GM18508 (cell line): ENCODE data around the gene PPM1H.
"Not testable (repeated sequence)": the region's sequence is repeated elsewhere in the genome, so short reads cannot be mapped to it uniquely, and the experiment has no call there.

Experiments used
- ATAC-seq: cut with Tn5 transposase; IDR thresholded peaks from one replicate; pipeline ENCODE4 v1.9.1; 2021; ENCODE audit warnings: moderate number of reproducible peaks; ENCODE audit not compliant: insufficient read depth, unreplicated experiment

Gene PPM1H

DNA sequence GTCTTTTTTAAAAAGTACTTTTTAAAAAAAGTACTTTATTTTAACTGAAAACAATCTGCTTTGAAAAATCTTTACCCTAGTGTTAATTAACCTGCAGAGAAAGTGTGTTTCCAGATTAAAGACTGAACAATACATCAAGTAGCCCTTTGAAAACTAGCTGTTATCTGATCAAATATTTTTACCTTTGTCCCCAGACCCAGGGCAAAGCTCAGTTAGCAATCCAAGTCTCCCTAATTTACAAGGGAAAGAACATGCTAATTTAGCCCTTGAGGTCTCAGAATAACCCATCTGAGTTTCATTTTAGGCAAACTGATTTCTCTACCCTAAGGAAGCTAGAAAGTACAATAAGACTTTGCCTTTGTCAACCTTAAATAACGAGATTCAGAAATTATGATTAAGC is 91.2 kb downstream of the PPM1H start:
- ATAC-seq: no peak

DNA sequence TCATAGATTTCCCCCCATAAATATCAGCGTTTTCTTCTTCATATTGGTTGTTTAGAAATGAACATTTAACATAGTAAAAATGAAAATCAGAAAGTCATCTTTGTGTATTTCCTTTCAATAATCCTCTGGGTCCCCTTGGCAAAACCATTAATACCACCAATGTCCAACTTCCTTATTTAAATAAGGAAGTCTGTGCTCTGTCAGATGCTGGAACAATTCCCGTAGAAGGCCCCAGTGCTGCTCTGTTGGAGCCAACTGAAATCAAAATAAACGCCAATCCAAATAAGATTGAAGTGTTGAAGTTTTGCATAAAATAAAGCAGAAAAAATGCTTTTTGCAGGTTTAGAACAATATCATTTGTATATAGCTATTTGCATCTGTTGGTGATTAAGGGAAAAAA is 93.1 kb downstream of the PPM1H start:
- no peak for ATAC-seq

DNA sequence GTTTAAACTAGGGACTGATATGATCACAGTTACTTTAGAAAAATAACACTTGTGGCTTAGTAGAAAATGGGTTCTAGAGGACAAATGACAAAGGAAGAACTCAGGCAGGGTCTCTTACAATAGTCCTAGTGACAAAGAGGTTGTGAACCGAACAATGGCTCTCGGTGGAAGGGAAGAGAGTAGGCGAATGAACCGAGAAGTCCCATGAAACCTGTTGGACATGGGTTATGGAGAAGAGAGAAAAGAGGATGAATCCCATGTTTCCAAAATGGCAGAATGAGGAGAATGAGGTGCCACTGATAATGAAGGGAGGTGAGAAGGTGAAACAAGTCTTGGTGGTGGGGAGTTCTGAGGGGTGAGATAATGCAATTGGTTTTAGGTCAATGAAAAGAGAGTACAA is 94.1 kb downstream of the PPM1H start:
- no peak for ATAC-seq

DNA sequence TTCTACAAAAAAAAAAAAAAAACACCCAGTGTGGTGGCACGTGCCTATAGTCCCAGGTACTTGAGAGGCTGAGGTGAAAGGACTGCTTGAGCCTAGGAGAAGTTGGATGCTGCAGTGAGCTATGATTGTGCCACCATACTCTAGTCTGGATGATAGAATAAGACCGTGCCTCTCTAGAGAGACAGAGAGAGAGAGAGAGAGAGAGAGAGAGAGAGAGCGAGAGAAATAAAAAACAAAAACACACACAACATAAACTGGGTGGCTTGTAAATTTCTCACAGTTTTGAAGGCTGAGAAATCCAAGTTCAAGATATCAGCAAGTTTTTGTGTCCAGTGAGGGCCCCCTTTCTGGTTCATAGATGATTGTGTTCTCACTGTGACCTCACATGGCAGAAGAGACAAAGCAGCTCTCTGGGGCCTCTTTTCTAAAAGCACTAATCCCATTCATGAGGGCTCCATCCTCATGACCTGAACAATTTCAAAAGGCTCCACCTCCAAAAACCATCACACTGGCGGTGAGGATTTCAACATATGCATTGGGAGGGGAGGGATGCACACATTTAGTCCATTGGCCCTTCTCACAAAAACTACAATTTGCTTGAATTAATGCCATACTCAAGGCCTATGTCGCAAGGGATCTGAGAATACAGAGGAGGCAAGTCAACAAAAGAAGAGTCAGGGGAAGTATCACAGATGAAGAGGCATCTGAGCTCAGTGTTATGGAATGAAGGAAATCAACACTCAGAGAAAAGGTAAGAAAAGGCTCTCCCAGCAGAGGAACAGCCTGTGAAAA is 94.9 kb downstream of the PPM1H start:
- ATAC-seq: no peak

DNA sequence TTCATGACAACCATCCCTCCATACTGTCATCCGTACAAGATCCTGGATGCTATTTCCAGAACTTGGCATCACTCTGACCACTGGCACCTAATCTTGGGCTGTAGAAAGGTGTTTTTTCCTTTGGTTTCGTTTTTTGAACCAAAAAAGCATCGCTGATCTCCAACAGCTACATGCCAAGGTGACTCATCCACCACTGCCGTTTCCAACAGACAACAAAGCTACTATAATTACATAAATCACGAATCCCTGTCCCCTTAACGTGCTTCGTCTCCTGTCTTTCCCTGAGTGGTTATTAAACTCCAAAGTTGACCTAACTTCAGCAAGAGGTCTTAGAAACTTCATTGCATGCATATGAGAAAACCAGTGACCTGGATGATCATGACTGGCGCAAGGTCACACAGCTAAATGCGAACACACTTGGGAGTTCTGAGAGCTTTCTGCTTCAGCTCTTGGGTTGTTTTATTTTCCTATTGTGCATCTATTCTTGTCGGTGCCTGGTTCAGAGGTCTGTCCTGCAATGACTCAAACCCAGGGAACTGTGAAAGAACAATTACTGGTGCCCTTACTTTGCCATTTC is 99.9 kb downstream of the PPM1H start:
- peak; percentile 61 for ATAC-seq

DNA sequence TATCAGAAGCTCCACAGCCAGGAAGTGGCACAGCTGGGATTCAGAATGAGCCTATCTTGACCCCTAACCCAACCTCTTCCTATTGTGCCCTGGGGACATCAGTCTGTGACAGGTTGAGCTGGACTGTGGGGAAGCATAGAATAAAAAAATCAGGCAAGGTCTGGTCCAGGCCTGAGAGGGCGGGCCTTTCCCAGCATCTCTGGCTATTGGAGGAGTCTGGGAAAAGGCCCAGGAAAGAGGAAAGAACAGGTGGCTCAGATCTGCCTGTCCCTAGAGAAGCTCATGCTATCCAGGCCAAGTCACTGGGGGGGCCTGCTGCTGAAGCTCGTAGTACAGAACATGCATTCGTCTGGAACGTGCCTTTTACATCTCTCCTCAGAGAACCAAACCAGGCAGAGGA is 100.5 kb downstream of the PPM1H start:
- no peak for ATAC-seq

DNA sequence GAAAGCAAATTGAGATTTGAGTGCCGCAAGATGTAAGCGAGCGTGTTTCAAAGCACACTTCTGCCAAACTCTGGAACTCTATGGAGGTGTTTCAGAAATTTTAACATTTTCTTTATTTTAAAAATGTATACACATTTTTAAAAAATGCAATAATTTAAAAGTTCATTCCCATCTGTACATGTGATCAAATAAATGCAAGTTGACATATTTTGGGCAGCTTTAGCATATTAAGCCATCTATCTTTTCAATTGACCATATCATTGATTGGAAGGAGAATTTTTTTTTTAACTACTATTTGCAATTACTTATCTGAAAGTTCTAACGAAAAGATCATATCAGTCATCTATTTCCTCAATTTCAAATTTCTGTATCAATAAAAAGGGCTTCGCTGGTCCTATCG is 101.3 kb downstream of the PPM1H start:
- no peak for ATAC-seq

DNA sequence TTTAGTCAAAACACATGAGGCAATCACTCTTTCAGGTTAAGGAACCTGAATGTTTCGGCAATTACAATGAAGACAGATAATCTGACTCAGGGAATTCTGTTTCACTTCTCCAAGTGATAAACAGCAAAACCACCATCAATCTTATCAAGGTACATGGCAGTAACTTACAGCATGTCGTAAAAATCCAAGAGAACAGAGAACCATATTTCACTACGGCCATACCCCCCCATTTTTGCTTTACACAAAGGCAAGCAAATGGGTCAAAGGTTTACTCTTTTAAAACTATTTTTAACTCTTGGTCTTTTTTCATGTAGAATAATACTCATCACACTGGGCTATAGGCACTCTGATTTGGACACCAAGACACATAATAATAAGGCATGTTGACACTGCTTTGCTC is 102.4 kb downstream of the PPM1H start:
- no peak for ATAC-seq

DNA sequence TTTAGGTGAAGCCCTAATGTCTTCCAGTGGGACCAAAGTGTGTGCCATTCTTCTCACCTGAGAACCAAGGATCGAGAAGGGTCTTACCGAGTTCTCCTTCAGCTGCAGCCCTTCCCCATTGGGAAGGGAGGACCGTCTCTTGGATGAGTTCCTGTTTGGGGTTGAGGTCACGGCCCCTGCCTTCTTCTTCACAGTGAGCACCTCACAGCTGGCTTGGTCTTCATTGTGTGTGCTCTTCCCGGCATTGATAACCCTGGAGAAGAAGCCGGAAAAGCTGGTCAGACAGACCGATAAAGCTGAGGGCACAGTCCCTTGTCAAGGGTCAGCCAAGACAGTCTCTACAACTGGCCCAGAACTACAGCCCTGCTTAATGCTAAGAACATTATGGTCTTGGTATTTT is 102.9 kb downstream of the PPM1H start:
- no peak for ATAC-seq

DNA sequence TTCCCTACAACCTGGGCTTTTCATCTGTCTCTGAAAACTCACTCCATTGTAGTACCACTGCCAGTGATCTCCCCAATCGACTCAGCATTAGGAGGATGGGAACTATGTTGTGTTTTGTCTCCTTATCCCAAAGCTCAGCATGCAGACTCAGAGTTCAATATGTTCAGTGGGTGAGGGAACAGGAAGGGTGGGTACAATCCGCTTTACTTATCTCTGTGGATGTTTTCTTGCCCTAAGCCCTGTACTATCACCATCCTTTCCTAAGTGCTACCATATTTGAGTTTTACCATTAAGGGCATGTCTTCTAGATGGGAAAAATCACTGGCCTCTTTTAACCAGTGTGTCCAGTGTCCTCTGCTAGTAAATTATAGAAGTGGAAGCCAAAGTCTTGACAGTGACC is 107.1 kb downstream of the PPM1H start:
- no peak for ATAC-seq

DNA sequence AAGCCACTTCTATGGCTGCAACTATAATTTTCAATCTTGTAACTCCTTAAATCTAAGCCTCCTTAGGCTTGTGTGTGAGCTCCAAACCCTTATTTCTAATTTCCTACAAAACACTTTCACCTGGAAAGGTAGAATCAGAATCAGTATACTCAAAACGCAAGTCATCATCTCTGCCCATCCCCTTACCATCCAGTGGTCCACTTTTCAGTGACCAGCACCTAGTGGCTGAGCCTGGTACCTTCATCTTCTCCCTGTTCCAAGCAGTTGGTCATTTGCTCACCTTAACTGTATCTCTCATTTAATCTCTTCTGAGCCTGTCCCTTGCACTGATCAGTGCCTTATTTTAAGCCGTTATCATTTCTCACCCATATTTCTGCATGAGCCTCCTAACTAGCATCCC is 107.9 kb downstream of the PPM1H start:
- no peak for ATAC-seq

DNA sequence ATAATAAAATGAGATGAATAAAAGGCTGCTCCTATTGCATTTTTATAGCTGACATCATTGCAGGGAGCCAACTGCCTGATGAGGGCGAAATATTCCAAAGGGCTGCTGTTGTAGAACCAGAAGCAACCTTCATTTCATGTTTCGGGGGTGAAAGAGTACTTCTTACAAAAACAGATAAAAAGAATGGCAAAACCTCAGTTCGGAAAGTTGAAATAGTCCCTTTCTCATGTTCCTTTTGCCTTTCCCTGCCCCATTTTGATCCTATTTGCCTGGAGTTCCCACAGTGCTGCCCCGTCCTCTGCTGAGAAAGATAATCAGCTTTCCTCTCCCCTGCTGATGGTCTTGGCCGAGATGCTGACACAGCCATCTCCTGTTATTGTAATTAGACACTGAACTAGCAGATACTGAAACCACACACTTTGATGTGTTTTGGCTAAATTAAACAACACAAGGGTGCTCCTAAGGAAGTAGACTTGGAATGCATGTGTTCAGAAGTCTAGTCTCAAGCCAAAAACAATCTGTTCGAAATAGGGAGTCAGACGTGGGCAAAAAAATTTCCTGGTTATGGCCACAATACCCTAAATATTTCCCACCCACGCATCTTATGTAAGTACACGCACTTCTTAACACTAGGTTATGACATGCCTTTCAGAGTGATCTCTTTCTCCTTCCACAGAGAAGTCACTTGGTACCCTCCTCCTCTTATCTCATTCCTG is 117.2 kb downstream of the PPM1H start:
- no peak for ATAC-seq

DNA sequence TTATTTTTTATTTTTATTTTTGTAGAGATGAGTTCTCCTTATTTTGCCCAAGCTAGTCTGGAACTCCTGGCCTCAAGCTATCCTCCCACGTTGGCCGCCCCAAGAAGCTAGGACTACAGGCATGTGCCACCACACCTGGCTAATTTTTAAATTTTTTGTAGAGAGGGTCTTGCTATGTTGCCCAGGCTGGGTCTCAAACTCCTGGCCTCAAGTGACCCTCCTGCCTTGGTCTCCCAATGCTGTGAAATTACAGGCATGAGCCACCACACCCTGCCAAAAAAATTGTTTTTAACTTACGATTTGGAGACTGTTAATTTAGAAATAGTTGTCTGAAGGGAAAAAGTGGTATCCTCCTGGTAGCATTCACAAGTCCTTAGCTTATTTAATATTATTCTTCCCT is 120.7 kb downstream of the PPM1H start:
- no peak for ATAC-seq

DNA sequence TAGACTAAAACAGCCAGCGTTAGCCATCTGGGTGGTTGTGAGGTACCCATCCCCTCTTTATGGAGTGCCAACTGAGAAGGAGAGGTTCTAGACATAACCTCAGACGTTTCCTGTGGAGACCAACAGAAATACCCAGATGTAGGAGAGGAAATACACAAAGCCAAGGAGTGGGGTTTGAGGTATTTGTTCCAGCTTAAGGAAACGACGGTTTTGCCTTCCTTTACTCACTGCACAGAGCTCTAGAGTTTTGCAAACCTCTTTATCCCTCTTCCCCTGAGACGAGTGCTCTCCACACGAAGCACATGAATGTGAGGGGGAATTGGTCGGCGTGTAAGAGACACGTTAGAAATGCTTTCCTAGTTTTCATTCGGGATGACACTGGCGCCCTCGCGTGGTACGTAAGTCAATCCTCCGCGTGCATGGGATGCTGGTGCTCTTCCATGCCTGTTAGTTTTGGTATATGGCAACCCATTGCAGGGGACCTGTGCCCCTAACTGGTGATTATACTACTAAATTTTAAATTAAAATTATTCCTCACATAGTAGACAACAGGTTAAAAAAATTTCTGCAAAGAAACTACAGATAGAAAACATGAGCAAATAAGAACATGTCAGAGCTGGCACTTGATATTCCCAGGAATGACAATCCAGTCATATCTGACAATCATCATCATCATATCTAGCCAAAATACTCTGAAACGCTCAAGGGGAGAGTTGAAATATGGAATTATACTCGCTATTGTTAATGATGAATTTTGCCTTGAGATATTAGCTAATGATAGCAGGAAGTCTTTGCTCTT is 121.7 kb downstream of the PPM1H start:
- ATAC-seq: peak; percentile 41

DNA sequence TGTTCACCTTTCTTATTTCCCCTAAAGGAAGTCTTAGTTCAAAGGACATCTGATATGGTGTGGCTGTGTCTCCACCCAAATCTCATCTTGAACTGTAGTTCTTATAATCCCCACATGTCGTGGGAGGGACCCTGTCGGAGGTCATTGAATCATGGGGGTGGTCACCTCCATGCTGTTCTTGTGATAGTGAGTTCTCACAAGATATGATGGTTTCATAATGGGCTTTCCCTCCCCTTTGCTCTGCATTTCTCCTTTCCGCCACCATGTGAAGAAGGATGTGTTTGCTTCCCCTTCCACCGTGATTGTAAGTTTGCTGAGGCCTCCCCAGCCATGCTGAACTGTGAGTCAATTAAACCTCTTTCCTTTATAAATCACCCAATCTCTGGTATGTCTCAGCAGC is 123.5 kb downstream of the PPM1H start:
- not testable (repeated sequence) for ATAC-seq

DNA sequence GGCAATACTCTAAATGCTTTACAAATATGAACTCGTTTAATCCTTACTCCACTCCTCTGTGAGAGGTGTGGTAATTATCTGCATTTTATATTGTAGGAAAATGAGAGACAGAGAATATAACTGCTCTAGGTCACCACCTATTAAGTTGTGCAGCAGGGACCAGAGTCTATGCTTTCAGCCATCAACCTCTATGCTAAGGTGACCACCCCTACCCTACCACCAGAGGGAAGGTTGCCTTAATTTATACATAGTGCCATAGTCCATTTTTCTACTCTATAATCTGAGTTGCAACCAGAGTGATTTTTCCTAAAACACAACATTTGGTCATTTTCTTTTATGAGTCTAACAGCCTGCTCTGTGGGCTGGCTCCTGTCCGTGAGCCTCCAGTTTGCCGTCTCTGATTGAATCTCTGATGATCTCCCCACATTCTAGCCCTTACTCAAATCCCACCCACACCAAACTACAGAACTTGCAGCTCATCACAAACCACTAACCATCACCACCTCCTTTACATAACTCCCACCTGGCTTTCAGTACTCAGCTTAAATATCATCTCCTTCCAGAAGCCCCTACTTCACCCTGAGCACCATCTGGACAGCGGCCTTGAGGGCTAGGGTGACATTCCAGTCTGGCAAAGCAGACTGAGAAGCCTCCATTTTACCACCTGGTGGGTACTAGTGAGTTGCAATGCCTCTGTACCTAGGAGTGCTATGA is 126.6 kb downstream of the PPM1H start:
- peak; percentile 82 for ATAC-seq

DNA sequence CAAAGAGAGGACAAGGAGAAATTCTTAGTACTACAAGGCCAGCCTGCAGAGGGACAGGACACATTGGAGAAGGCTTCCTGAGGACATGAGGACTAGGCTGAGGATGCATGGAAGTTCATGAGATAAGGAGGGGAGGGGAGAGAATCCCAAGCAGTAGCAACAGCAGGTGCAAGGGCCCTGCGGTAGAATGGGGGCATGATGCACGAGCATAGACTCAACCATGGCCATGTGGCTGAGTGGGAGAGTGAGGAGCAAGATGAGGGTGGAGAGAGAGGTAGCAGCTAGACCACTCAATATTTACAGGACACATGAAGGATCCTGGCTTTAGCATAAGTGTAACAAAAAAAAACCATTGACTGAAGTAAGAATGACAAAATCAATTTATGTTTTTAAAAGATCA is 128.1 kb downstream of the PPM1H start:
- ATAC-seq: no peak

DNA sequence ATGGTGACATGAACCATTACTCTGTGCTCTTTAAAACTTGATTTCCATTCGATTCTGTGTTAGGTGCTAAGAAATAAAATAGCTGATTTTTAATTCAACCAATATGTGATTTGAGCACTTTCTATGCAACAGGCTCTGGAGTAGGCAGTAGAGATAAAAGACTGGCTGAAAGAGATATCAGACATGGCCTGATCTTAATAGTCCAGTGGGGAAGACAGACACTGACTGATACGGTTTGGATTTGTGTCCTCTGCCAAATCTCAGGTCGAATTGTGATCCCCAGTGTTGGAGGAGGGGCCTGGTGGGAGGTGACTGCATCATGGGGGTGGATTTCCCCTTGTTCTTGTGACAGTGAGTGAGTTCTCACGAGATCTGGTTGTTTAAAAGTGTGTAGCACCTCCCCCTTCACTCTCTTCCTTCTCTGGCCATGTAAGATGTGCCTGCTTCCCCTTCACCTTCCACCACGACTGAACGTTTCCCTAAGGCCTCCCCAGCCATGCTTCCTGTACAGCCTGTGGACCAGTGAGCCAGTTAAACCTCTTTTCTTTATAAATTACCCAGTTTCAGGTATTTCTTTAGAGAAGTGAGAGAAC is 128.6 kb downstream of the PPM1H start:
- ATAC-seq: no peak

DNA sequence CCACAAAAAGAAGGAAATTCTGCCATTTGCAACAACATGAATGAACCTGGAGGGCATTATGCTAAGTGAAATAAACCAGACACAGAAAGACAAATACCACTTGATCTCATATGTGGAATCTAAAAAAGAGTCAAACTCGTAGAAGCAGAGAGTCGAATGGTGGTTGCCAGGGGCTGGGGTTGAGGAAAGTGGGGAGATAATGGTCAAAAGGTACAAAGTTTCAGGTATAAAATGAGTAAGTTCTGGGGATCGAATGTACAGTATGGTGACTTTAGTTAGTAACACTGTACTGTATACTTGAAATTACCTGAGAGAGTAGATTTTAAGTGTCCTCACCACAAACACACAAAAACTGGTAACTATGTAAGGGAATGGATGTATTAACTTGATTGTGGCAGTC is 129.4 kb downstream of the PPM1H start:
- ATAC-seq: no peak

DNA sequence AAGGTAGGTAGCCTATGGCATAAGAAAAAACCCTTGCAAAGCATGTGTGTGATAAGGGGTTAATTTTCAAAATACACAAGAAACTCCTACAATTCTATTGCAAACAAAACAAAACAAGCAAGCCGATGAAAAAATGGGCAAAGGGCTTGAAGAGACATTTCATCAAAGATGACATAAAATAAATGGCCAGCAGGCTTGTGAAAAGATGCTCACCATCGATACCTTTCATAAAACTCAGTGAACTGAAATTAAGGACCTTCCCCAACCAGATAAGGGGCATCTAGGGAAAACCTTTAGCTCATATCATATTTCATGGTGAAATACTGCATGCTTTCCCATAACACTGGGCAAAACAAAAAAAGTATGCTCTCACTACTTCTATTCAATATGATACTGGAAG is 131.2 kb downstream of the PPM1H start:
- no peak for ATAC-seq
